GM20000 (cell line): ENCODE data around the gene FBXO42.

ENCODE experiments used
- DNase-seq: peaks from one replicate; pipeline ENCODE4 v3.0.0; 2012; ENCODE audit warnings: low spot score
- CTCF ChIP-seq: IDR thresholded peaks from 2 replicates; pipeline ENCODE4 v1.5.1; 2012; ENCODE audit warnings: mild to moderate bottlenecking, control low read depth; ENCODE audit errors: extremely low read depth, missing control alignments

FBXO42 gene

DNA sequence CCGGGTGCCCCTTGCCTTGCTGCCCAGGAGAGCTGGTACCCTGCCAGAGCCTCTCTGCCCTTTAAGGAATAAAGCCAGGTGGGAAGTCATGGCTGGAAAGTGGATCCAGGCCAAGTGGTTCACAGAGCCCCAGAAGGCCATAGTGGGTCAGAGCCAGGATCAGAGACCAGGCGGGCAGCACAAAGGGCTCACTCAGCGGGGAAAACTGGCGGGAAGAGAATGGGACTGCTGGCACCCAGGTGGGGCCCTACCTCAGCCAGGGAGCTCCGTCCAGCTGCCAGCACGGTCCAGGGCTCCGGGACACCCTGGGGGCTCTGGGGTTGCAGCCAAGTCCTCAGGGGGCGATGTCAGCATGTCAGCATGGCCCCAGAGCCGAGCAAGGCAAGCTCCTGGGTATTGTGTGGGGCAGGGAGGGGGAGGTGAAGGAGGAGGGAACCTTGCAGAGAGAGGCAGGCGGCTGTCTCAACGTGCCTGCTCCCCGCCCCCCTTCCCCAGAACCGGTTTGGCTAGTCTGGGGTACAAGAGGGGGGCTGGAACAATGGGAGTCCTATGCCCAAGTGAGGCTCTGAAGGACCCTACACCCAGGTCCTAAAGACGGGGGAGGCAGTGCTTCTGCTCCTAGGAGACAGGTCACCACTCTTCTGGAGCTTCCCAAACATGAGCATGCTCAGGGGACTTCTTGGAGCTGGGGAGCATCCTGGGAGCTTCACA is 139.9 kb downstream of the FBXO42 start, which contains the start of gene ARHGEF19:
Gene ARHGEF19, minus strand, starts transcription at position 402 of the 711 bp plus-strand sequence. CDS start 3,598 bp downstream, outside the sequence.
- DNase-seq: no peak
- no peak for TF ChIP-seq CTCF

DNA sequence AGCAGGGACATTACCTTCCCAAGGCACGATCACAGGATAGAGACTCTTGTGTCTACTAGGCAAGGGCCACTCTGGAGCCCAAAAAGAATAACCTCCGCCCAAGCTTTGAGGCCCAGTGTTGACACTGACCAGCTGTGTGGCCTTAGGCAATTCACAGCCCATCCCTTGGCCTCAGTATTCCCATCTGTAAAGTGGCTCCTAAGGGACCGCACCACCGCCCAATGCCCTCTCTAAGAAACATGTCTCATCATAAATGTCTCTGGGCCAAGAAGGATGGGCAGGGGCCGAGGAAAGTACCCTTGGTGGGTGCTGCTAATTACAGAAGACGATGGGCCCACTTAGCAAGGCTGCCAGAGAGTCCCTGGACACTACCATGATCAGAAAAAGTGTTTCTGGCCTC is 140.5 kb downstream of the FBXO42 start:
- no peak for DNase-seq
- no peak for TF ChIP-seq CTCF

DNA sequence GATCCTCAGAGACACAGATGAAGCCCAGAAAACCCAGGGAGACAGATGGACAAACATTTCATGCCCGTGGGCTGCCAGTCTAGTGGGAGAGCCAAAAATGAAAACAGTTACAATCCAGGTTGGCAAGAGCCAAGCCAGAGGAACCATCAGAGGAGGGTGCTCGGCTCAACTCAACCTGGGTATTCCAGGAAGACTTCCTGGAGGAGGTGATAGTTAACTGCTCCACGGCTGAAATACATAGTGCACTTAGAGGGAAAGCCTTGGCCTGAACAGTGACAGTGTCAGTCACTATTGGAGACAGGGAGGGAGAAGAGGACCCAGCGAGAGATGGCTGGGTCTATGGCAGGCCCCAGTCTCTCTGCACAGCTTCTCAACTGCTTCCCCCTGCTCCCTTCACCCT is 141.7 kb downstream of the FBXO42 start:
- no peak for TF ChIP-seq CTCF
- no peak for DNase-seq

GRCh38 chr1:16209847-16210407 is 142.4 kb downstream of the FBXO42 start:
- no peak for DNase-seq
- TF ChIP-seq CTCF: no peak

GRCh38 chr1:16209132-16209846 is 143.0 kb downstream of the FBXO42 start:
- TF ChIP-seq CTCF: no peak

DNA sequence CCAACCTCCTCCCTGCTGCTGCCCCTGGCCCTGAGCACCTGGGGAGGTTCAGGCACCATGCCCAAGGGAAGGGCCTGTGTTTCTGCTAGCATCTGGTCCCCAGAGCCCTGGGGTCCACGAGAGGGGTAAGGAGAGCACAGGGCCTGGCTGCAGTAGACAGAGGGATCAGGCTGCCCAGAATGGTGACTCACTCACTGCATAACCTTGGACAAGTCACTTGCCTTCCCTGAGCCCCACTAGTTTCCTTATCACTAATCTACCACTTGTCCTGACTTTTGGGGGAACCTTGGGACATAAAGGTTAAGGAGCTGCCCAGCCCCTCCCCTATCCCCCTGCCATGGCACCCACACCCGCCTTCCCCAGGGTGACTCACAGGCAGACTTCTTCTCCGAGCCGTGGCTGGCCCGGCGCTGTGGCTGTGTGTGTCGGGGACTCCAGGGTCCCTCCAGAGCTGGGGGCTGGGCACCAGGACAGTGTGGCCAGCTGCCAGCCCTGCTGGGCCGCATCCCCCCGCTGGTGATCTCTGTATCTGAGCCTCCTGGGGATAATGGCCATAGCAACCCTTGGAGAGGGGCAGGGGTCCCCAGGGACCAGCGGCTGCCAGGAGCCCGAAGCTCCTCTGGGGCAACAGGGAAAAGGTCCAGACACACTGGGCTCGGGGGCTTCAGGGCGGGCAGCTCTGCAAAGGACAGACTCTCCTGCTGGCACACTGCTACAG is 143.9 kb downstream of the FBXO42 start:
- no peak for TF ChIP-seq CTCF
- DNase-seq: no peak

More at GRCh38 chr1:16209132-16209846, 143.0 kb downstream of the FBXO42 start:
- DNase-seq: no peak
